ENCODE measurements around the gene EFHC1. TPM values are rescaled to one million over a fixed set of nuclear protein-coding genes. Genes with fewer than 3 reads are reported as not detected.

The EFHC1 gene
- total and polyA plus RNA-seq, 4 donors, result 3.3 to 11.3 (median 6.9) TPM

DNA sequence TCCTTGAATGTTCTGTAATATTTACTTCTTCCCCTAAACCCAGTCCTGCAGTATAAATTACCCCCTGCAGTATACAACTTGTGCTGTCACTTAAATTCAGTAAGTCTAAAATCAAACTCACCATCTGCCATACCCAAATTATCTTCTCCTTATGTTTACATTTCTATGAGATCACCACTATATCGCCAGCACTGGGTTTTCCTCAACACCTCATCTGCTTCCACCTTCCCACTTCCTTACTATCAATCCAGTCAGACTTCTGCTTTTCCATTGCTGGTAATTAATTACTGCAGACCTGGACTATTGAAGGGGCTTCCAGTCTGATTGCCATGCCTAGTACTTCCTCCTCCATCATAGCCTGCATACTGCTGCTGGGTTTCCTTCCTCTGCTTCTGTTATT lies 15.2 kb downstream of the EFHC1 start:
- Histone ChIP-seq H3K9ac (ENCODE audit: low read depth in 1 of 2, low read length in 2 of 2) (no peak overlapping the region), H3K27ac (ENCODE audit: low read depth in 1 of 2, low read length in 2 of 2) (no peak overlapping the region), H3K36me3 (ENCODE audit: control insufficient read depth in 4 of 4, insufficient read depth in 3 of 4, low read depth in 1 of 4, low read length in 3 of 4) (no peaks in the 10 kb centered on the region), H3K9me3 (ENCODE audit: control insufficient read depth in 4 of 4, low read length in 3 of 4) (no peaks in the 10 kb centered on the region), H3K4me3 (ENCODE audit: low read depth in 1 of 3, low read length in 3 of 3) (no peak overlapping the region), H3K27me3 (ENCODE audit: control insufficient read depth in 4 of 4, insufficient read depth in 4 of 4, low read length in 3 of 4) (no peaks in the 10 kb centered on the region), H3K4me1 (ENCODE audit: control insufficient read depth in 4 of 4, insufficient read depth in 4 of 4, low read length in 3 of 4) (no peaks in the 10 kb centered on the region)
- no peak for DNase-seq (ENCODE audit: low spot score)
- TF ChIP-seq, protein P1, sequence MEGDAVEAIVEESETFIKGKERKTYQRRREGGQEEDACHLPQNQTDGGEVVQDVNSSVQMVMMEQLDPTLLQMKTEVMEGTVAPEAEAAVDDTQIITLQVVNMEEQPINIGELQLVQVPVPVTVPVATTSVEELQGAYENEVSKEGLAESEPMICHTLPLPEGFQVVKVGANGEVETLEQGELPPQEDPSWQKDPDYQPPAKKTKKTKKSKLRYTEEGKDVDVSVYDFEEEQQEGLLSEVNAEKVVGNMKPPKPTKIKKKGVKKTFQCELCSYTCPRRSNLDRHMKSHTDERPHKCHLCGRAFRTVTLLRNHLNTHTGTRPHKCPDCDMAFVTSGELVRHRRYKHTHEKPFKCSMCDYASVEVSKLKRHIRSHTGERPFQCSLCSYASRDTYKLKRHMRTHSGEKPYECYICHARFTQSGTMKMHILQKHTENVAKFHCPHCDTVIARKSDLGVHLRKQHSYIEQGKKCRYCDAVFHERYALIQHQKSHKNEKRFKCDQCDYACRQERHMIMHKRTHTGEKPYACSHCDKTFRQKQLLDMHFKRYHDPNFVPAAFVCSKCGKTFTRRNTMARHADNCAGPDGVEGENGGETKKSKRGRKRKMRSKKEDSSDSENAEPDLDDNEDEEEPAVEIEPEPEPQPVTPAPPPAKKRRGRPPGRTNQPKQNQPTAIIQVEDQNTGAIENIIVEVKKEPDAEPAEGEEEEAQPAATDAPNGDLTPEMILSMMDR (IDR thresholded peaks at IDR 0.05; ENCODE audit: low read depth, low read length, missing input control), result no peak
- TF ChIP-seq TAF1 (conservative IDR thresholded peaks at IDR 0.05) (no peak), HNF4A (conservative IDR thresholded peaks at IDR 0.05) (no peak), GABPA (IDR thresholded peaks at IDR 0.05 in 1 of 2, conservative IDR thresholded peaks at IDR 0.05 in 1 of 2) (no peak), YY1 (IDR thresholded peaks at IDR 0.05) (no peak), HNF4G (IDR thresholded peaks at IDR 0.05) (no peak), FOXA1 (IDR thresholded peaks at IDR 0.05) (no peak), RAD21 (IDR thresholded peaks at IDR 0.05) (no peak), SP1 (IDR thresholded peaks at IDR 0.05) (no peak), NR2F2 (IDR thresholded peaks at IDR 0.05) (no peak)
- TF ChIP-seq, protein P2, sequence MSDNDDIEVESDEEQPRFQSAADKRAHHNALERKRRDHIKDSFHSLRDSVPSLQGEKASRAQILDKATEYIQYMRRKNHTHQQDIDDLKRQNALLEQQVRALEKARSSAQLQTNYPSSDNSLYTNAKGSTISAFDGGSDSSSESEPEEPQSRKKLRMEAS (IDR thresholded peaks at IDR 0.05), result no peak
- TF ChIP-seq, protein P3, sequence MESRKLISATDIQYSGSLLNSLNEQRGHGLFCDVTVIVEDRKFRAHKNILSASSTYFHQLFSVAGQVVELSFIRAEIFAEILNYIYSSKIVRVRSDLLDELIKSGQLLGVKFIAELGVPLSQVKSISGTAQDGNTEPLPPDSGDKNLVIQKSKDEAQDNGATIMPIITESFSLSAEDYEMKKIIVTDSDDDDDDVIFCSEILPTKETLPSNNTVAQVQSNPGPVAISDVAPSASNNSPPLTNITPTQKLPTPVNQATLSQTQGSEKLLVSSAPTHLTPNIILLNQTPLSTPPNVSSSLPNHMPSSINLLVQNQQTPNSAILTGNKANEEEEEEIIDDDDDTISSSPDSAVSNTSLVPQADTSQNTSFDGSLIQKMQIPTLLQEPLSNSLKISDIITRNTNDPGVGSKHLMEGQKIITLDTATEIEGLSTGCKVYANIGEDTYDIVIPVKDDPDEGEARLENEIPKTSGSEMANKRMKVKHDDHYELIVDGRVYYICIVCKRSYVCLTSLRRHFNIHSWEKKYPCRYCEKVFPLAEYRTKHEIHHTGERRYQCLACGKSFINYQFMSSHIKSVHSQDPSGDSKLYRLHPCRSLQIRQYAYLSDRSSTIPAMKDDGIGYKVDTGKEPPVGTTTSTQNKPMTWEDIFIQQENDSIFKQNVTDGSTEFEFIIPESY (IDR thresholded peaks at IDR 0.05), result no peak
- TF ChIP-seq, protein P4, sequence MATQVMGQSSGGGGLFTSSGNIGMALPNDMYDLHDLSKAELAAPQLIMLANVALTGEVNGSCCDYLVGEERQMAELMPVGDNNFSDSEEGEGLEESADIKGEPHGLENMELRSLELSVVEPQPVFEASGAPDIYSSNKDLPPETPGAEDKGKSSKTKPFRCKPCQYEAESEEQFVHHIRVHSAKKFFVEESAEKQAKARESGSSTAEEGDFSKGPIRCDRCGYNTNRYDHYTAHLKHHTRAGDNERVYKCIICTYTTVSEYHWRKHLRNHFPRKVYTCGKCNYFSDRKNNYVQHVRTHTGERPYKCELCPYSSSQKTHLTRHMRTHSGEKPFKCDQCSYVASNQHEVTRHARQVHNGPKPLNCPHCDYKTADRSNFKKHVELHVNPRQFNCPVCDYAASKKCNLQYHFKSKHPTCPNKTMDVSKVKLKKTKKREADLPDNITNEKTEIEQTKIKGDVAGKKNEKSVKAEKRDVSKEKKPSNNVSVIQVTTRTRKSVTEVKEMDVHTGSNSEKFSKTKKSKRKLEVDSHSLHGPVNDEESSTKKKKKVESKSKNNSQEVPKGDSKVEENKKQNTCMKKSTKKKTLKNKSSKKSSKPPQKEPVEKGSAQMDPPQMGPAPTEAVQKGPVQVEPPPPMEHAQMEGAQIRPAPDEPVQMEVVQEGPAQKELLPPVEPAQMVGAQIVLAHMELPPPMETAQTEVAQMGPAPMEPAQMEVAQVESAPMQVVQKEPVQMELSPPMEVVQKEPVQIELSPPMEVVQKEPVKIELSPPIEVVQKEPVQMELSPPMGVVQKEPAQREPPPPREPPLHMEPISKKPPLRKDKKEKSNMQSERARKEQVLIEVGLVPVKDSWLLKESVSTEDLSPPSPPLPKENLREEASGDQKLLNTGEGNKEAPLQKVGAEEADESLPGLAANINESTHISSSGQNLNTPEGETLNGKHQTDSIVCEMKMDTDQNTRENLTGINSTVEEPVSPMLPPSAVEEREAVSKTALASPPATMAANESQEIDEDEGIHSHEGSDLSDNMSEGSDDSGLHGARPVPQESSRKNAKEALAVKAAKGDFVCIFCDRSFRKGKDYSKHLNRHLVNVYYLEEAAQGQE (IDR thresholded peaks at IDR 0.05), result no peak
- 81% methylated on average over 1 of the region's 1 CpG for WGBS

DNA sequence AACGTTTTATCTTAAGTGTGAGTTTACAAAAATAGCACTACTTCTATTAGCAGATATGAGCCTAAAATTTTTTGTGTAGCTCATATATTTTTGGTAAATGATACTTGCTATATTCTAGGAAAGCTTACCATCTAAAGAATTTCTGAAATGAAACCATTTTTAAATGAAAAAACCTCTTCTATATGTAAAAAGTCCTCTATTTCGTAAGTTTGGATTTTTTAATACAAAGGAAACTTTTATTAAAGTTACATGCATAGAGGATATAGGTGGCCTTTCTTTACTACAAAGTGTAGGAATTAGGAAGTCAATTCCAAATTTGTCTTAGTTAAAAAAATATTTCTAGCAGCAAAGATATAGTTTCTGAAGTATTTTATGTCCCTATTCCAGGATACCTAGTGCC lies 18.8 kb downstream of the EFHC1 start:
- no peak overlapping the region for H3K9ac ChIP-seq (ENCODE audit: low read depth in 1 of 2, low read length in 2 of 2)
- DNase-seq (ENCODE audit: low spot score), result no peak
- H3K27me3 ChIP-seq (ENCODE audit: control insufficient read depth in 4 of 4, insufficient read depth in 4 of 4, low read length in 3 of 4), result no peaks in the 10 kb centered on the region
- TF ChIP-seq, protein P5, sequence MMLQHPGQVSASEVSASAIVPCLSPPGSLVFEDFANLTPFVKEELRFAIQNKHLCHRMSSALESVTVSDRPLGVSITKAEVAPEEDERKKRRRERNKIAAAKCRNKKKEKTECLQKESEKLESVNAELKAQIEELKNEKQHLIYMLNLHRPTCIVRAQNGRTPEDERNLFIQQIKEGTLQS (IDR thresholded peaks at IDR 0.05), result no peak
- TF ChIP-seq RAD21 (IDR thresholded peaks at IDR 0.05), result no peak
- TF ChIP-seq, protein P1 (IDR thresholded peaks at IDR 0.05; ENCODE audit: low read depth, low read length, missing input control), result no peak
- WGBS, result 89% methylated on average over 2 of the region's 2 CpGs
- H3K4me3 ChIP-seq (ENCODE audit: low read depth in 1 of 3, low read length in 3 of 3), result no peak overlapping the region
- H3K4me1 ChIP-seq (ENCODE audit: control insufficient read depth in 4 of 4, insufficient read depth in 4 of 4, low read length in 3 of 4), result no peaks in the 10 kb centered on the region
- H3K9me3 ChIP-seq (ENCODE audit: control insufficient read depth in 4 of 4, low read length in 3 of 4), result no peaks in the 10 kb centered on the region
- H3K36me3 ChIP-seq (ENCODE audit: control insufficient read depth in 4 of 4, insufficient read depth in 3 of 4, low read depth in 1 of 4, low read length in 3 of 4), result no peaks in the 10 kb centered on the region
- no peak overlapping the region for H3K27ac ChIP-seq (ENCODE audit: low read depth in 1 of 2, low read length in 2 of 2)
